Gastroesophageal sphincter (tissue), 3 donors: ENCODE results near the gene CRELD2.

Experiments used
- POLR2A ChIP-seq, 2 donors: fragments of 450-650 bp; IDR thresholded peaks; one replicate each; pipeline ENCODE4 v1.6.1; 2017; ENCODE audit warnings: antibody characterized with exemption in 2 of 2, mild to moderate bottlenecking in 2 of 2, moderate library complexity in 1 of 2
- POLR2AphosphoS5 ChIP-seq: sonication (generic); formaldehyde crosslinking; IDR thresholded peaks from one replicate; pipeline ENCODE4 v1.6.1; 2017; ENCODE audit warnings: antibody characterized with exemption
- TF ChIP-seq, protein P1 (sequence below), 4 experiments: fragments of 200-600 bp in 2 of 4; fragments of 450-650 bp in 2 of 4; sonication (generic) in 1 of 4; IDR thresholded peaks; one replicate each; pipeline ENCODE4 v1.5.1; 2017 to 2019; ENCODE audit warnings: antibody characterized with exemption in 4 of 4, mild to moderate bottlenecking in 2 of 4, moderate library complexity in 2 of 4

DNA sequence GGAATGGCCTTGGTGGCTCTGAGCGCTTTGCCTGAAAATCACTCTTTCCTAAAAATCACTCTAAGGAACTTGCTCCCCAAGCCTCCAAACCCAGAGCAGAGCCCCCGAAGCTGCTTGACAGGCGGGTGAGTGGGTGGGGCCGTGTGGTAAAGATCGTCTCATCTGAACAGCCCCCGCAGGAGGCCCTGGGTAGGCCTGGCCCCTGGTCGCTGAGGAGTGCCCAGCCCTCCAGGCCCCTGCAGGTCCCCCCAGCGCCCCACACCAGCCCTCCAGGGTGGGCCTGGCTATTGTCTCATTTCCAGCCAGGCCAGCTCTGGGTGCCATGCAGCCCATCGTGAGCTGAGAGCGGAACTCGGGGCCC, 25.0 kb downstream of the CRELD2 start:
- TF ChIP-seq, protein P1, sequence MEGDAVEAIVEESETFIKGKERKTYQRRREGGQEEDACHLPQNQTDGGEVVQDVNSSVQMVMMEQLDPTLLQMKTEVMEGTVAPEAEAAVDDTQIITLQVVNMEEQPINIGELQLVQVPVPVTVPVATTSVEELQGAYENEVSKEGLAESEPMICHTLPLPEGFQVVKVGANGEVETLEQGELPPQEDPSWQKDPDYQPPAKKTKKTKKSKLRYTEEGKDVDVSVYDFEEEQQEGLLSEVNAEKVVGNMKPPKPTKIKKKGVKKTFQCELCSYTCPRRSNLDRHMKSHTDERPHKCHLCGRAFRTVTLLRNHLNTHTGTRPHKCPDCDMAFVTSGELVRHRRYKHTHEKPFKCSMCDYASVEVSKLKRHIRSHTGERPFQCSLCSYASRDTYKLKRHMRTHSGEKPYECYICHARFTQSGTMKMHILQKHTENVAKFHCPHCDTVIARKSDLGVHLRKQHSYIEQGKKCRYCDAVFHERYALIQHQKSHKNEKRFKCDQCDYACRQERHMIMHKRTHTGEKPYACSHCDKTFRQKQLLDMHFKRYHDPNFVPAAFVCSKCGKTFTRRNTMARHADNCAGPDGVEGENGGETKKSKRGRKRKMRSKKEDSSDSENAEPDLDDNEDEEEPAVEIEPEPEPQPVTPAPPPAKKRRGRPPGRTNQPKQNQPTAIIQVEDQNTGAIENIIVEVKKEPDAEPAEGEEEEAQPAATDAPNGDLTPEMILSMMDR (IDR thresholded peaks at IDR 0.05), result no peak
- TF ChIP-seq POLR2A (IDR thresholded peaks at IDR 0.05) (no peak), POLR2AphosphoS5 (no peak)
